ENCODE results near the gene KDM1A.

- no peak for TF ChIP-seq CTCF (IDR thresholded peaks at IDR 0.05; ENCODE audit: low read depth, low read length)
- TF ChIP-seq POLR2A (IDR thresholded peaks at IDR 0.05; ENCODE audit: extremely low read depth, insufficient read length): no peak
- TF ChIP-seq MAX (IDR thresholded peaks at IDR 0.05; ENCODE audit: low read depth, low read length): no peak
- no peak for TF ChIP-seq MYC (IDR thresholded peaks at IDR 0.05; ENCODE audit: low read depth, low read length)
Measured at GRCh38 chr1:23102289-23102688, 83.0 kb downstream of the KDM1A start.

Data from NB4 (cell line).